GM21423 (cell line): ENCODE data around the gene EPHB2.

Experiments used
- ATAC-seq: cut with Tn5 transposase; IDR thresholded peaks from one replicate; pipeline ENCODE4 v1.9.1; 2021; ENCODE audit warnings: mild to moderate bottlenecking, moderate library complexity; ENCODE audit not compliant: unreplicated experiment

Gene EPHB2

DNA sequence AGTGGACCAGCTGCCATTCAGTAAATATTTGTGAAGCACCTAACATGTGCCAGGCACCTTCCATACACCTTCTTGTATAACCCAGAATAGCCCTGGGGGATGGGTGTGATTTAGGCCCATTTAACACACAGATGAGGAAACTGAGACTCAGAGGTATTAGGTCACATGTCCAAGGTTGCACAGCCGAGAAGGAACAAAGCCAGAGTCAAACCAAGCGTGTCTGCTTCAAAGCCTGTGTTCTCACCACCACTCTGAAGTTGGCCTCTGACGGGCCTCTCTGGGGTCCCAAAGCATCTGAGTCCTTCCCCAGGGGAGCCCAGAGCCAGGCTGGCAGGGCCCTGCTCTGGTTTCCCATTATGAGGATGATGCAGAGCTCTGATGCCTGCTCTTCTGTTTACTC, 196.9 kb downstream of the EPHB2 start:
- ATAC-seq = no peak

DNA sequence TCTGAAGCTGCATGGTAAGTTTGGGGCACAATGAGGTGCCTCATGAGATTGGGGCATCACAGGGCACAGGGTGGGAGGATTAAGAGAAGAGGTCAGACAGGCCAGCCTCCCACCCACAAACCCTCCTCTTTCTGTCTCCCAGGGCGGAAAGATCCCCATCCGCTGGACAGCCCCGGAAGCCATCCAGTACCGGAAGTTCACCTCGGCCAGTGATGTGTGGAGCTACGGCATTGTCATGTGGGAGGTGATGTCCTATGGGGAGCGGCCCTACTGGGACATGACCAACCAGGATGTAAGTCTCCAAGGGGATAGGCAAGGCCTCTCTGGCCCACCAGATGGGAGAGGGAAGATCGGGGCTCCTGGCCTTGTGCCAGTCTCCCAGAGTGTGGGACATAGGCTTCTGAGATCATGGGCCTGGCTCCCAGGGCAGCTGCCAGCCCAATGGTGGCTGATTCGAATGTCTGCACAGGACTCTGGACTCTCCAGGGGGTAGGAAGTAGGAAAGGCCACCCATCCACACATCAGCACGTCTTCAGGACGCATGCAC, 198.3 kb downstream of the EPHB2 start:
- no peak for ATAC-seq

DNA sequence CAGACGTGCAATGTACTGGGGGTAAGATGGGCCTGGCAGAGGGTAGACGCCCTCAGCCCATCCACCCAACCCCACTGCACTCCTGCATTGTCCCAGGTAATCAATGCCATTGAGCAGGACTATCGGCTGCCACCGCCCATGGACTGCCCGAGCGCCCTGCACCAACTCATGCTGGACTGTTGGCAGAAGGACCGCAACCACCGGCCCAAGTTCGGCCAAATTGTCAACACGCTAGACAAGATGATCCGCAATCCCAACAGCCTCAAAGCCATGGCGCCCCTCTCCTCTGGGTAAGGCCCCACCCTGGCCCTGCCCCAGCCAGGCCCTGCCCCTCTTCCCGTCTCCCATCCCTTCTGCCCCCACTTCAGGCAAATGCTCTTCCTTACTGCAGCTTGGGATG, 199.6 kb downstream of the EPHB2 start:
- no peak for ATAC-seq

DNA sequence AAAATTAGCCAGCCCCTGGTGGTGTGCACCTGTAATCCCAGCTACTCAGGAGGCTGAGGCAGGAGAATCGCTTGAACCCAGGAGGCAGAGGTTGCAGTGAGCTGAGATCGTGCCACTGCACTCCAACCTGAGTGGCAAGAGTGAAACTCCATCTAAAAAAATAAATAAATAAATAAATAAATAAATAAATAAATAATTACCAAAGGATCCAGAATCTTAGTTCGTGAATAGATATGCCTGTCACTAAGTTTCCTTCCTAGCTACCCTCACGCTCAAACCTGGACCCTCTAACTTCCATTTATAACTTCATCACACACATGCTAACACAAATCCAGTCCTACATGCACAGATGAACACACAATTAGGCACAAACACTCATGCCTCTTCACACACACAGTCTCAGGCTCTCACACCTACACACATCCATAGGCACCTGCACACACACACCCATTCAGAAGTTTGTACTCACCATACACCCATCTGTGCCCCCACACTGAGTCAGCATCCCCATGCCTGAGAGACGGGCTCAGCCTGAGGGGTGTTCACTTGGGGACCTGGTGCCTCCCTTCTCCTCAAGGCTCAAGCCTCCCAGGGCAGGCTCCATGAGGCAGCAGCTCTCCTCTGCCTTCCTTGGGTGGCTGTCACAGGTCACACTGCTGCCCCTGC, 200.5 kb downstream of the EPHB2 start:
- no peak for ATAC-seq

DNA sequence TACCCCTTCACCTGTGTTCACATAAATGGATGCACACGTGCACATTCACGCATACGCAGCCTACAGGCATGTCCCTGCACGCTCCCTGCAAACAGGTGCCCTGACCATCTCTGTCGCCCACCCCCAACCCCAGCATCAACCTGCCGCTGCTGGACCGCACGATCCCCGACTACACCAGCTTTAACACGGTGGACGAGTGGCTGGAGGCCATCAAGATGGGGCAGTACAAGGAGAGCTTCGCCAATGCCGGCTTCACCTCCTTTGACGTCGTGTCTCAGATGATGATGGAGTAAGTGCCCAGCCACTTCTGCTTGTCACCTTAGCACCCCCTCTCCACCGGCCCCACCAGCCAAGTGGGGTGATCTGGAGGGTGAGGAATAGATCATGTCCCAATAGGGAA, 201.7 kb downstream of the EPHB2 start:
- ATAC-seq = no peak

DNA sequence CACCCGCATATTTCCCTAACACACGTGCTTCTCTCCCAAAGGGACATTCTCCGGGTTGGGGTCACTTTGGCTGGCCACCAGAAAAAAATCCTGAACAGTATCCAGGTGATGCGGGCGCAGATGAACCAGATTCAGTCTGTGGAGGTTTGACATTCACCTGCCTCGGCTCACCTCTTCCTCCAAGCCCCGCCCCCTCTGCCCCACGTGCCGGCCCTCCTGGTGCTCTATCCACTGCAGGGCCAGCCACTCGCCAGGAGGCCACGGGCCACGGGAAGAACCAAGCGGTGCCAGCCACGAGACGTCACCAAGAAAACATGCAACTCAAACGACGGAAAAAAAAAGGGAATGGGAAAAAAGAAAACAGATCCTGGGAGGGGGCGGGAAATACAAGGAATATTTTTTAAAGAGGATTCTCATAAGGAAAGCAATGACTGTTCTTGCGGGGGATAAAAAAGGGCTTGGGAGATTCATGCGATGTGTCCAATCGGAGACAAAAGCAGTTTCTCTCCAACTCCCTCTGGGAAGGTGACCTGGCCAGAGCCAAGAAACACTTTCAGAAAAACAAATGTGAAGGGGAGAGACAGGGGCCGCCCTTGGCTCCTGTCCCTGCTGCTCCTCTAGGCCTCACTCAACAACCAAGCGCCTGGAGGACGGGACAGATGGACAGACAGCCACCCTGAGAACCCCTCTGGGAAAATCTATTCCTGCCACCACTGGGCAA, 202.9 kb downstream of the EPHB2 start:
- no peak for ATAC-seq

DNA sequence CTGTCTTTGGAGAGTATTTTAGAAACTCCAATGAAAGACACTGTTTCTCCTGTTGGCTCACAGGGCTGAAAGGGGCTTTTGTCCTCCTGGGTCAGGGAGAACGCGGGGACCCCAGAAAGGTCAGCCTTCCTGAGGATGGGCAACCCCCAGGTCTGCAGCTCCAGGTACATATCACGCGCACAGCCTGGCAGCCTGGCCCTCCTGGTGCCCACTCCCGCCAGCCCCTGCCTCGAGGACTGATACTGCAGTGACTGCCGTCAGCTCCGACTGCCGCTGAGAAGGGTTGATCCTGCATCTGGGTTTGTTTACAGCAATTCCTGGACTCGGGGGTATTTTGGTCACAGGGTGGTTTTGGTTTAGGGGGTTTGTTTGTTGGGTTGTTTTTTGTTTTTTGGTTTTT, 203.5 kb downstream of the EPHB2 start:
- no peak for ATAC-seq

DNA sequence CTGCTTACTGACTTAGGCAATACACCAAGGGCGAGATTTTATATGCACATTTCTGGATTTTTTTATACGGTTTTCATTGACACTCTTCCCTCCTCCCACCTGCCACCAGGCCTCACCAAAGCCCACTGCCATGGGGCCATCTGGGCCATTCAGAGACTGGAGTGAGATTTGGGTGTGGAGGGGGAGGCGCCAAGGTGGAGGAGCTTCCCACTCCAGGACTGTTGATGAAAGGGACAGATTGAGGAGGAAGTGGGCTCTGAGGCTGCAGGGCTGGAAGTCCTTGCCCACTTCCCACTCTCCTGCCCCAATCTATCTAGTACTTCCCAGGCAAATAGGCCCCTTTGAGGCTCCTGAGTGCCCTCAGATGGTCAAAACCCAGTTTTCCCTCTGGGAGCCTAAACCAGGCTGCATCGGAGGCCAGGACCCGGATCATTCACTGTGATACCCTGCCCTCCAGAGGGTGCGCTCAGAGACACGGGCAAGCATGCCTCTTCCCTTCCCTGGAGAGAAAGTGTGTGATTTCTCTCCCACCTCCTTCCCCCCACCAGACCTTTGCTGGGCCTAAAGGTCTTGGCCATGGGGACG, 204.1 kb downstream of the EPHB2 start:
- ATAC-seq = no peak

DNA sequence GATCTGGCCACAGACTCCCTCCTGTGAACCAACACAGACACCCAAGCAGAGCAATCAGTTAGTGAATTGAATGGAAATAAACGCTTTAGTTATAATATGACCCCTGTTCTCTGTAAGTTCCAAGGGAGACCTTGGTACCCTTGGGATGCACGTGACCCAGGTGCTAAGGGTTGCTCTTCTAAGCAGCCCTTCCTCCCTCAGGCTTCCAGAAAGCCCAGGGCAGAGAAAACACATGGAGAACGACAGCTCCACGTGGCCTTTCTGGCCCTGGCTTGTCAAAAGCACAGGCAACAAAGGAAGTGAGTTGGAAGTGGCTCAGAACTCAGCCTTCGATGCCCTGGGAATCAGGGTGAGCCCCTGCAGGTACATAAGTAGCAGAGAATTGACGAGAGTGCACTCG, 204.6 kb downstream of the EPHB2 start:
- no peak for ATAC-seq

DNA sequence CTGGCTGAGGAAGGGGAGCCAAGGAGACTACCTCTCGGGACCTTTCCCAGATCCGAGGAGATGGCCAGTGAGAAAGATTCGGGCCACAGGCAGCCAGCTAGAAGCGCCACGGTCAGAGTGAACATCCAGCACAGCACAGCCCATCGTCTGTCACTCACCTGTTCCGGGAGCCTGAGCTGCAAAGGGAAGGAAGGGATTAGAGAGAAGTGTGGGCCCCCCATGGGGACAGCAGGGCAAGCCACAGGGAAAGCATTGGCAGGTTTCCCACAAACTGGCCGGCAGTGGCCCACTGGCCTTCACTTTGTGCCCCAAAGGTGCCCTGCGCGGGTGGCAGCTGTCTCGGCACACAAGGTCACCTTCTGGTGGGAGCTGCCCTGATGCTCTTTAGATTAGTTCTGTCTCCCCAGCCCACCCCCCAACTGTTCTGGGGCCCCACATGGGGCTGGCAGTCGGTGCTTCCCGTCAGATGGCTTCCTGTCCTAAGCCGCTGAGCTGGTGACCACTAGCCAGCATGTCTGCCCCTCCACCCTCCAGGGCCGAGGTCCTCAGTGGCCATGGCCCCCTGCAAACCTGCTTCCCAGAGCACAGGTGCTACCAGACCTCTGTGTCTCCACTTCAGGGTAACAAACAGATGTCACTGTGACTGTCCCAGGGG, 205.3 kb downstream of the EPHB2 start:
- no peak for ATAC-seq

DNA sequence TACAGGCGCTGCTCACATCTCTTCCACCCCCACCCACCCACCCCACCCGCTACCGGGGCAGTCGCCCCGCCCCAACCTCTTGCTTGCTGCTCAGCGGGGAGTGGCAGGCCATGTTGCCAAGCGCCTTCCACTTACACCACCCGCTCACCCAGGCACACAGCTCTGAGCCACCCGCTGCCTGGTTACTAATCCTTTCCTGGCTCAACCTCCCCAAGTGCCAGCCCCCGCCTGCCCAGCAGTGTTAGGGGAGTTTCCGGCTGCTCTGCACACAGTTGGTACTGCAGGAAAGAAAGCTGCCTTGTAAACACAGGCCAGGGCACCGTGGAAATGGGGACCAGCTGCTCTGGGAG, 205.8 kb downstream of the EPHB2 start:
- ATAC-seq = no peak

DNA sequence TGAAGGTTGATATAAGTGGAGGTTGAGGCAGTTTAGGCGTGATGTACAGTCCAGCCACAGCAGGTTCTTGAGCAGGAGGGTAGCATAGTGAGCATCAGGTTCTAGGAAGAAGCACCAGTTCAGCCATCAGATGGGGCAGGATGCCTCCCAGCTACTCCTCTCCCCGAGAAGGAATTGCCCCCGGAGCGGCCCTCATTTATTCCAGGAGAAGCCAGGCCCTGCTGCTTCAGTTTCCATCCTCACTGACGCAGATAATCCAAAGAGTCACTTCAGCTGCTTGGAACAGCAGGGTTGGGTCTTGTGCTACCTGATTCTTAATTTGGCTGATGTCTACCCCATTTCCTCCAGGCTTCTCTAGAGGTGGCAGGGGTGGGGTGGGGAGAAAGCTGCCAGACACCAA, 207.3 kb downstream of the EPHB2 start:
- ATAC-seq = no peak

DNA sequence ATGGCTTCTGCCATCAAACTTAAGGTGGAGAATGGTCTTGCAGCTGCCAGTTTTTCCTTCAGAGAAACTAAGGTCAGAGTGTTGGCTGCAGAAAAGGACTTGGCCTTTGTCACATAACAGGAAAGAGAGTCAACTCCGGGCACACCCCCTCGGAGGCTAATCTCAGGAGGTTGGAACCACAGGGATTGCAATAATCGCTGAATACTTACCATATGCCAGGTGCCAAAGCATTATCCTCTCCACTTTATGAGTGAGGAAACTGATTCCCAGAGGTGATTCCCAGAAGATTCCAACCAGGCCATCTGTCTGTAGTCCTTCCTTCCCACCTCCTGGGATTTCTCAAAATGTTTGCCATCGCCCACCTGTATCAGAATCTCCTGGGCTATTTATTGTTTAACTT, 208.0 kb downstream of the EPHB2 start:
- ATAC-seq = no peak

DNA sequence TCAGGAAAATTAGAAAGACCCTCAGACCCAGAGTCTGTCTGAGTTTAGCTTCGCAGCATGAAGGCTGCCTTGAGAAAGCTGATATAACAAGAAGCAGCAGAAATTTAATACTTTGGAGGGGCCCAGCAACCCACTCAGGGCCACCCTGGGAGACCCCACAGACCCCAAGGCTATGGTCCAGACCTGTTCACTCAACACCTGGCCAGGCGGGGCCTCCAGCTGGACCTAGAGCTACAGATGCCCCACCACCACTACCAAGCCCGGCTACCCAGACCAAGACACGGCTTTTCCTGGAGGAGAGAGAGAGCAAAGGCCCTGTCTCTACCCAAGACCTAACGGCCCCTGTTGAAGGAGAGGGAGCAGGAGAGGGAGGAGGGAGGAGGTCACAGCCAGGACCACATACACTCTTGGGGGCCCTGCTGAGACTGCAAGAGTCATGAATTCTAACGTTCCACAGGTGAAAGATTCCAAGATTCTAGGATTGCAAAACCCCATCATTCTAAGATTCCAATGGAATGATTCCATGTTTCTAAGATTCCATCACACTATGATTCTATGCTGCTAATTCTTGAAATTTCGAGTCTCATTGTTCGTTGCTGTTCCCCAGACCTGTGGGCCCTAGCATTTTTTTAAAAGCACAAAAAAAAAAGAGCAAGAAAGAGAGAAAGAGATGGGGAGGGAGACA, 208.8 kb downstream of the EPHB2 start:
- no peak for ATAC-seq

DNA sequence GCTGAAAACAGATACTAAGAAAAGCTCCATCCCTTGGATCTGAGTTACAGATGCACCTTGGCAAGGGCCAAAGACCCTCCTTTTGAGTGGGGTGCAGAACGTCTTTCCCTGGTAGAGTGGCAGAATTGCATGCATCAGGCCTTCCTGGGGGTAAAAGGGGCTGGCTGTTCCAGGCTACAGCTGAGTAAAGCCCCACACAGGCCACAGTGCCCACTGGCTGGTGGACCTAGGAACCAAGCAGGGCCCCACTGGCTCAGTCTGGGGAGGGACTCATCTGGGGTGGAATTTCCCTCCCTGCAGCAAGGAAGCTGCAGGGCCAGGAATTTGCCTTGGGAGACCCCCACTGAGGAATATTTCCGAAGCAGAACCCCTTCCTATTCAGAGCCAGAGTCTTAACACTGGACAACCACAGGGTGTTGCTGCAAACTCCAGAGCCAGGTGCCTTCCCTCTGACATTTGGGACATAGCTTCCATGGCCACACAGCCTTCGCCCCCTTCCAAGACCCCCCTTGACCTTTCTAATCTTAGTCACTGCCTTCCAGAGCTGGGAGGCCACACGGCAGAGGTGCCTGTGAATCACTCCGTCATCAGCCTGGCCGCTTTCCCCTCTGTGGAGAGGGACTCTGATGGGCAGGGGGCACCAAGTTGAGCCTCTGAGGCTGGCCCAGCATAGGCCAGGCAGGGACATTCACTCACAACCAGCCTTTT, 209.5 kb downstream of the EPHB2 start:
- no peak for ATAC-seq

DNA sequence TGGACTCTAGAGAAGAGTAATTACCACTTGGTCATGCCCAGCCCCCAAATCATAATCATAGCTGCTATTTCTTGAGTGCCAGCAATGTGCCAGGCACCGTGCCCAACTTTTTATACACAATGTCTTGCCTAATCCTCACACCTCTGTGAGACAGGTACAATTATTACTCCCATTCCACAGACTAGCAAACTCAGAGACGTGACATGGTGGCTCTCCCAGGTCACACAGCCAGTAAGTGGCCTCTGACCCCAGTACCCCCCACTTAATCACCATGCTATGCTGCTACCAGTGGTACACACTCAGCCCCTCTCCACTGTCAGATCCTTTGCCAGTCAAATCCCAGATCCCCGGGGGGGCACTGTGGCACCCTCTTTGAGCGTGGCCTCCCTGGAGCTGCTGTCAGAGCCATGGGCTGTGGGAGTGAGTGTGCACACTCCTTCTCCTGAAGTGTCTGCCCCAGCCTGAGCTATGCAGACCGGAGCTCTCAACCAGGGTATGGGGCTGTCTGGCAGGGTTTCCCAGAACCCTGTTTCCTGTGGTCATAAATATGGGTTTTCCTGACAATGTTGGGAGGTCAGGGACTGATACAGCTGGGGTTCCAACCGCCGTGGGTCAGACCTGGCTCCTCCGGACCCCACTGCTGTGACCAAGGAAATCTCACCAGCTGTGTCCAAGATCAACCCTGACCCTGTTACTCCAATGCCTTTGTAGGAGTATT, 210.3 kb downstream of the EPHB2 start:
- no peak for ATAC-seq

DNA sequence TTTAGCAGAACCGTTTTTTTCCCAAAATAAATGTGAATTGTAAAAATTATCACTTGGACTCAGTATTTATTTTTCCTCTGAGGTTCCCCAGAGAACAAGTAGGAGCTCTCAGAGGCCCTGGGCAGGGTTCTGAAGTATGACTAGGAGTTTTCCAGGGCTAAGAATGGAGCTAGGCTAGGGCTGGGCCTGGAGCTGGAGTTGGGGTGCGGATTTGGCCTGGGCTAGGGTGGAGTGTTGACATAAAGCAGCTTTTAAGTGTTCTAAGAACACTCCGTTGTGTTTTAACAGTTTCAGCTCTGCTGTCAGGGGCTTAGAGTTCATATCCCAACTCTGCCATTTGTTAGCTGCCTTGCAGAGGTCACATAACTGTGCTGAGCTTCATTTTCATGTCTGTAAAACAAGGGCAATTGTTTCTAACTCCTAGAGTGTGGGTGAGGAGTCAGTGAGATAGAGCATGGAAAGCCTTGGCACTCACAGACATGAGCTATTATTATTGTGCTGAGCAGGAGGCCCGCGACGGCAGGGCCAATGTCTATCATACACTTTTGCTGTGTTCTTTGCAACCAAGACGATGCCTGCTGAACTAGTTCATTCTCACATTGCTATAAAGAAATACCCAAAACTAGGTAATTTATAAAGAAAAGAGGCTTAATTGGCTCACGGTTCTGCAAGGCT, 210.9 kb downstream of the EPHB2 start:
- ATAC-seq = no peak

DNA sequence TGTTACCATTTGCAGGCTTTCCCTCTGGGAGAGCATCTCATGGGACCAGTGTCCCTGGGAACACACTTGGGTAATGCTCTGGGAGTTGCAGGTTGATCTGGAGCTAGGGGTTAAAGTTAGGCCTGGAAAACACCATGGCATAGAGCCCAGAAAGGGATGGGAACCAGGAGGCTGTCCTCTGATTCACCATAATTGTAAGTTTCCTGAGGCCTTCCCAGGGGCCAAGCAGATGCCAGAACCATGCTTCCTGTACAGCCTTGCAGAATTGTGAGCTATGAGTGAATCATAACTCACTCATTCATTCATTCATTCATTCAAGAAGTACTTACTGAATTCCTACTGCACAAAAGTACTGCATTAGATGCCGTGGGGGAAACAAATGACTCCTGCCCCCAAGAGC, 212.0 kb downstream of the EPHB2 start:
- no peak for ATAC-seq

DNA sequence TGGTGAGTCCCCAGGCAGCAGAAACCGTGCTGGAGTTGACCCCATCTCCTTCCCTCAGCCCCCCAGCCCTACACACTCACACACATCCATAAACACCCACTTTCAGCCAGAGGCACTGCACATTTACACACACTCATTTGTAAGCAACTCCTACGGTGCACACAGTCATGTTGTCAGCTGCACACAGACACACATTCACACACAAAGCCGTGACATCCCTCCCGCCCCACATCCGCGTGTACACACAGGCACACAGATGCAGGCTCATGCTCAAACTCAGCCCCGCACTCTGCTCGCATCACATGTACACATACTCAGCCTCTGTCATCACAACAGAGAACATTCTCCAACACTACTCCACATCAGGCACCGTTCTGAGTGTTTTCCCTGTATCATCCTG, 214.5 kb downstream of the EPHB2 start:
- no peak for ATAC-seq
